ENCODE results near the gene BRI3. TPM values are rescaled to one million over a fixed set of nuclear protein-coding genes. Genes with fewer than 3 reads are reported as not detected.

Gene BRI3
- total and polyA plus RNA-seq, 2 of the 4 experiments (the other 2 are of a cell fraction) = 24.7 to 68.3 TPM

GRCh38 chr7:98338441-98338840 lies 57.0 kb downstream of the BRI3 start:
- no peak for DNase-seq
- Histone ChIP-seq H2AK9ac (replicated peaks; ENCODE audit: low read depth, low read length, poor library complexity) (no peak overlapping the region), H3K4me1 (ENCODE audit: control insufficient read depth, insufficient read depth, low read length) (peaks cover 5% of the 10 kb centered on the region; the same call in 1 of the 2 replicates), H2BK20ac (ENCODE audit: low read depth, low read length) (no peak overlapping the region), H3K9ac (ENCODE audit: low read depth, low read length) (no peak overlapping the region), H3K4ac (ENCODE audit: low read depth, low read length) (no peak overlapping the region), H3K9me1 (ENCODE audit: insufficient read depth, low read length) (no peaks in the 10 kb centered on the region), H3K27me3 (ENCODE audit: control insufficient read depth, insufficient read depth, low read length) (no peaks in the 10 kb centered on the region), H3K4me2 (ENCODE audit: low read depth, low read length) (no peak overlapping the region), H3K18ac (ENCODE audit: low read depth, low read length) (no peak overlapping the region), H3K27ac (ENCODE audit: insufficient read depth, low read length) (no peak overlapping the region), H4K5ac (ENCODE audit: low read depth, low read length) (no peak overlapping the region), H2BK5ac (ENCODE audit: low read depth, low read length, poor library complexity, severe bottlenecking) (no peak overlapping the region), H3K56ac (ENCODE audit: extremely low read depth, insufficient read depth, low read length) (no peak overlapping the region), H3K9me3 (ENCODE audit: control insufficient read depth, insufficient read depth, low read length) (peaks cover 1% of the 10 kb centered on the region; the same call in 1 of the 2 replicates), H2BK15ac (ENCODE audit: low read depth, low read length) (no peak overlapping the region), H4K20me1 (ENCODE audit: insufficient read depth, low read length) (no peaks in the 10 kb centered on the region), H4K8ac (ENCODE audit: low read depth in 2 of 2, low read length in 2 of 2) (no peak overlapping the region), H3K23ac (ENCODE audit: low read depth, low read length) (no peak overlapping the region), H2AFZ (replicated peaks; ENCODE audit: low read length, poor library complexity) (no peak overlapping the region), H2AK5ac (ENCODE audit: low read depth, low read length) (no peak overlapping the region), H3K36me3 (ENCODE audit: control insufficient read depth, insufficient read depth, low read length) (no peaks in the 10 kb centered on the region), H3K79me1 (ENCODE audit: low read depth in 1 of 2, low read length in 2 of 2) (peaks cover under 1 to 14% of the 10 kb centered on the region in 2 experiments; a peak in 2 of 4 replicates), H3K14ac (replicated peaks; ENCODE audit: low read depth, low read length) (no peak overlapping the region), H4K91ac (ENCODE audit: insufficient read depth, low read depth, low read length) (no peak overlapping the region), H2BK120ac (ENCODE audit: low read depth, low read length) (no peak overlapping the region), H3K4me3 (ENCODE audit: insufficient read depth, low read depth, low read length) (no peak overlapping the region)
- no peak for ATAC-seq (ENCODE audit: low read depth)
- ChIA-PET CTCF (no interaction called here), POLR2A (ENCODE audit: unreplicated experiment) (no interaction called here)
- dilution Hi-C loops (cut with HindIII; ENCODE audit: low sequenced_read_pairs, unreplicated experiment) = no loop called here
- no CpG with 5 or more reads among the region's 6 CpGs for WGBS, 2 experiments (ENCODE audit: extremely low coverage in 2 of 2, insufficient read length in 1 of 2)
- no TSS peak for BruUV-seq (replicated peaks)
- no peak for TF ChIP-seq POLR2A (IDR thresholded peaks at IDR 0.05; ENCODE audit: low read depth, low read length)
- intact Hi-C loops (cut with micrococcal nuclease) = no loop called here
- in situ Hi-C loops (cut with MboI; ENCODE audit: low sequenced_read_pairs) = no loop called here

Data from IMR-90 (cell line).